H1 (cell line): ENCODE results near the gene CREB1. TPM values are rescaled to one million over a fixed set of nuclear protein-coding genes. Genes with fewer than 3 reads are reported as not detected.

ENCODE experiments used
- CTCF ChIA-PET: fragments of 300-600 bp; sonication (Branson Sonifier 250); formaldehyde crosslinking; loops from one replicate; lab custom pipeline; 2021; ENCODE audit not compliant: partially characterized antibody; lab: Charles Lee
- POLR2A ChIA-PET: fragments of 300-600 bp; sonication (Branson Sonifier 250); formaldehyde crosslinking; loops from one replicate; lab custom pipeline; 2021; ENCODE audit warnings: inconsistent platforms; ENCODE audit not compliant: partially characterized antibody; lab: Charles Lee
- DNase-seq, 2 experiments: peaks; one replicate each; pipeline versions ENCODE4 v3.0.0 to v3.0.0-alpha.2; 2010 to 2022; ENCODE audit warnings: low spot score in 2 of 2, low read depth in 1 of 2, mixed read lengths in 1 of 2
- FAIRE-seq: peaks from 2 replicates; lab custom pipeline; 2011; peaks lifted over from hg19 to GRCh38; lab: Jason Lieb, UNC
- H2AFZ ChIP-seq: 2 replicates; pipeline ENCODE4 v1.8.1; 2012; ENCODE audit warnings: low read length, inconsistent platforms
- H2AK5ac ChIP-seq: 2 replicates; pipeline ENCODE4 v1.6.1; 2013; ENCODE audit warnings: low read depth, low read length
- H2BK120ac ChIP-seq: replicated peaks from 2 replicates; pipeline ENCODE3; 2013; ENCODE audit warnings: low read depth, low read length, inconsistent platforms
- H2BK12ac ChIP-seq: 2 replicates; pipeline ENCODE4 v1.6.1; 2013; ENCODE audit warnings: low read depth, low read length
- H2BK15ac ChIP-seq: 2 replicates; pipeline ENCODE4 v1.6.1; 2013; ENCODE audit warnings: low read length
- H2BK20ac ChIP-seq: 2 replicates; pipeline ENCODE4 v1.6.1; 2013; ENCODE audit warnings: low read length
- H2BK5ac ChIP-seq: 2 replicates; pipeline ENCODE4 v1.6.1; 2013; ENCODE audit warnings: low read depth, low read length
- H3K14ac ChIP-seq: 2 replicates; pipeline ENCODE4 v1.6.1; 2013; ENCODE audit warnings: inconsistent platforms; ENCODE audit not compliant: insufficient read length
- H3K18ac ChIP-seq: 2 replicates; pipeline ENCODE4 v1.6.1; 2013; ENCODE audit warnings: low read length; ENCODE audit errors: extremely low read depth
- H3K23ac ChIP-seq: 2 replicates; pipeline ENCODE4 v1.6.1; 2013; ENCODE audit warnings: inconsistent platforms; ENCODE audit not compliant: insufficient read length
- H3K23me2 ChIP-seq: 2 replicates; pipeline ENCODE4 v1.6.1; 2013; ENCODE audit warnings: low read depth, low read length
- H3K27ac ChIP-seq: 2 replicates; pipeline ENCODE4 v1.6.1; 2011; ENCODE audit warnings: low read depth, low read length, inconsistent platforms
- H3K27me3 ChIP-seq, 4 experiments: replicated peaks in 1 of 4; 1 replicate in 1 of 4; 2 replicates in 3 of 4; pipeline versions ENCODE4 v1.6.1 to v1.8.1; 2011 to 2013; ENCODE audit warnings: low read length in 3 of 4, mild to moderate bottlenecking in 3 of 4, inconsistent platforms in 2 of 4, mixed read lengths in 2 of 4, moderate library complexity in 1 of 4; ENCODE audit not compliant: control insufficient read depth in 3 of 4, insufficient read depth in 3 of 4; ENCODE audit errors: extremely low read depth in 1 of 4
- H3K36me3 ChIP-seq, 4 experiments: 2 replicates each; pipeline versions ENCODE4 v1.6.1 to v1.8.1; 2011 to 2013; ENCODE audit warnings: mild to moderate bottlenecking in 4 of 4, low read length in 3 of 4, moderate library complexity in 2 of 4, control low read depth in 1 of 4, inconsistent platforms in 1 of 4; ENCODE audit not compliant: insufficient read depth in 4 of 4, control insufficient read depth in 2 of 4
- H3K4ac ChIP-seq: replicated peaks from 2 replicates; pipeline ENCODE3; 2013; ENCODE audit warnings: low read length, low read depth, mixed read lengths, inconsistent platforms; ENCODE audit not compliant: insufficient read length
- H3K4me1 ChIP-seq, 4 experiments: replicated peaks in 1 of 4; 1 replicate in 1 of 4; 2 replicates in 3 of 4; pipeline versions ENCODE4 v1.6.1 to v1.8.1; 2011 to 2013; ENCODE audit warnings: low read length in 3 of 4, inconsistent platforms in 2 of 4, mixed read lengths in 1 of 4; ENCODE audit not compliant: insufficient read depth in 4 of 4, control insufficient read depth in 3 of 4
- H3K4me2 ChIP-seq, 2 experiments: 2 replicates each; pipeline versions ENCODE4 v1.6.1 to v1.8.1; 2011 to 2013; ENCODE audit warnings: low read depth in 2 of 2, low read length in 2 of 2, control low read depth in 1 of 2, inconsistent platforms in 1 of 2, mild to moderate bottlenecking in 1 of 2; ENCODE audit not compliant: insufficient read depth in 1 of 2
- H3K4me3 ChIP-seq, 4 experiments: fragments of 200-600, 300-600 bp in 1 of 4; sonication (generic), shearing (Covaris generic), sonication (Bioruptor Twin) in 1 of 4; 2 replicates each; pipeline versions ENCODE4 v1.5.1 to v1.8.1; 2011 to 2016; ENCODE audit warnings: low read length in 4 of 4, low read depth in 3 of 4, control low read depth in 2 of 4, inconsistent platforms in 2 of 4, mild to moderate bottlenecking in 2 of 4, mixed read lengths in 1 of 4, moderate library complexity in 1 of 4; ENCODE audit not compliant: insufficient read depth in 2 of 4; ENCODE audit errors: extremely low read depth in 1 of 4
- H3K56ac ChIP-seq: replicated peaks from 2 replicates; pipeline ENCODE3; 2013; ENCODE audit warnings: low read depth, mild to moderate bottlenecking, mixed read lengths, low read length, inconsistent platforms; ENCODE audit not compliant: insufficient read length
- H3K79me1 ChIP-seq: 2 replicates; pipeline ENCODE4 v1.6.1; 2013; ENCODE audit warnings: low read depth, low read length, control low read depth
- H3K79me2 ChIP-seq, 2 experiments: 2 replicates each; pipeline versions ENCODE4 v1.6.1 to v1.8.1; 2012 to 2013; ENCODE audit warnings: low read length in 2 of 2, mild to moderate bottlenecking in 2 of 2, inconsistent platforms in 1 of 2; ENCODE audit not compliant: insufficient read depth in 2 of 2, control insufficient read depth in 1 of 2
- H3K9ac ChIP-seq, 4 experiments: replicated peaks in 1 of 4; 1 replicate in 1 of 4; 2 replicates in 3 of 4; pipeline versions ENCODE4 v1.6.1 to v1.8.1; 2011 to 2013; ENCODE audit warnings: low read depth in 3 of 4, low read length in 3 of 4, control low read depth in 2 of 4, mild to moderate bottlenecking in 2 of 4, moderate library complexity in 2 of 4, inconsistent platforms in 1 of 4; ENCODE audit errors: extremely low read depth in 1 of 4
- H3K9me3 ChIP-seq, 2 experiments: 2 replicates each; pipeline versions ENCODE4 v1.6.1 to v1.8.1; 2012 to 2013; ENCODE audit warnings: mild to moderate bottlenecking in 2 of 2, moderate library complexity in 2 of 2, control low read depth in 1 of 2, inconsistent platforms in 1 of 2, low read depth in 1 of 2, low read length in 1 of 2, mixed read lengths in 1 of 2; ENCODE audit not compliant: insufficient read depth in 2 of 2
- H4K20me1 ChIP-seq, 2 experiments: replicated peaks in 1 of 2; 2 replicates each; pipeline versions ENCODE3 to v1.8.1; 2011 to 2013; ENCODE audit warnings: inconsistent platforms in 2 of 2, low read length in 2 of 2, mild to moderate bottlenecking in 1 of 2; ENCODE audit not compliant: insufficient read depth in 2 of 2, control insufficient read depth in 1 of 2
- H4K5ac ChIP-seq: 2 replicates; pipeline ENCODE4 v1.6.1; 2013; ENCODE audit warnings: low read length, low read depth, mixed read lengths, inconsistent platforms; ENCODE audit not compliant: insufficient read length
- H4K8ac ChIP-seq: 2 replicates; pipeline ENCODE4 v1.8.0; 2013; ENCODE audit warnings: mild to moderate bottlenecking, moderate library complexity, low read length, inconsistent platforms; ENCODE audit not compliant: insufficient read depth; ENCODE audit errors: extremely low read depth
- H4K91ac ChIP-seq: replicated peaks from 2 replicates; pipeline ENCODE3; 2013; ENCODE audit warnings: low read length, mixed read lengths, inconsistent platforms; ENCODE audit not compliant: insufficient read length
- BCL11A ChIP-seq, 2 experiments: IDR thresholded peaks; one replicate each; pipeline ENCODE4 v1.6.1; 2011; ENCODE audit warnings: low read depth in 2 of 2, low read length in 2 of 2, mild to moderate bottlenecking in 2 of 2
- CBX5 ChIP-seq: fragments of 300-800, 300-1000 bp; sonication (generic); IDR thresholded peaks from 2 replicates; pipeline ENCODE4 v1.7.1; 2016; ENCODE audit warnings: antibody characterized with exemption, low read length, low read depth
- CBX8 ChIP-seq: fragments of 300-800, 300-1000 bp; sonication (generic); IDR thresholded peaks from 2 replicates; pipeline ENCODE4 v1.7.1; 2016; ENCODE audit warnings: low read depth, low read length, borderline replicate concordance
- HDAC6 ChIP-seq: IDR thresholded peaks from one replicate; pipeline ENCODE4 v1.7.1; 2012; ENCODE audit warnings: low read depth, mild to moderate bottlenecking, inconsistent platforms, low read length, moderate library complexity
- KDM5A ChIP-seq: fragments of 200-600 bp; IDR thresholded peaks from 2 replicates; pipeline ENCODE4 v1.7.1; 2012; ENCODE audit warnings: mild to moderate bottlenecking, low read length, inconsistent platforms, mixed read lengths
- POLR2A ChIP-seq, 2 experiments: IDR thresholded peaks; 1 replicate in 1 of 2; 2 replicates in 1 of 2; pipeline ENCODE4 v1.6.1; 2011; ENCODE audit warnings: low read depth in 2 of 2, low read length in 2 of 2, mild to moderate bottlenecking in 2 of 2; ENCODE audit errors: control extremely low read depth in 1 of 2
- RAD21 ChIP-seq, 2 experiments: IDR thresholded peaks in 1 of 2; conservative IDR thresholded peaks in 1 of 2; 2 replicates each; pipeline ENCODE4 v1.6.1; 2011; ENCODE audit warnings: low read depth in 2 of 2, low read length in 2 of 2, improper control_type of control experiment in 1 of 2, inconsistent platforms in 1 of 2, mild to moderate bottlenecking in 1 of 2, moderate library complexity in 1 of 2
- RXRA ChIP-seq: IDR thresholded peaks from 2 replicates; pipeline ENCODE4 v1.6.1; 2011; ENCODE audit warnings: low read depth, mild to moderate bottlenecking, low read length, moderate library complexity; ENCODE audit not compliant: insufficient read depth
- TEAD4 ChIP-seq: IDR thresholded peaks from 2 replicates; pipeline ENCODE4 v1.6.1; 2012; ENCODE audit warnings: low read depth, low read length, inconsistent platforms, mixed read lengths
- WGBS, 2 experiments: shearing (Covaris generic) in 1 of 2; methylation state at CpG; one replicate each; pipeline versions ENCODE4 v1.1.6 to v1.1.7; 2013 to 2015; ENCODE audit warnings: low lambda C conversion rate in 2 of 2, mixed read lengths in 2 of 2, inconsistent platforms in 1 of 2, low coverage in 1 of 2, missing lambda C conversion rate in 1 of 2; ENCODE audit not compliant: insufficient replicate concordance in 2 of 2, insufficient coverage in 1 of 2, insufficient read length in 1 of 2; ENCODE audit errors: extremely low coverage in 1 of 2, missing lambda C conversion rate in 1 of 2; 5-methylcytosine and 5-hydroxymethylcytosine counted together
- polyA plus RNA-seq, 7 experiments: library from polyadenylated mRNA; depleted of rRNA in 3 of 7; stranded (reverse) in 5 of 7; unstranded in 2 of 7; fragments of >200 nt in 5 of 7; fragments of 200-250 nt in 2 of 7; gene quantifications; 1 replicate in 5 of 7; 2 replicates in 1 of 7; 4 replicates in 1 of 7; pipeline versions ENCODE4 v1.2.1 to v1.2.3, GENCODE V29; 2011 to 2013; ENCODE audit warnings: missing spikeins in 2 of 7, mixed read lengths in 2 of 7
- total RNA-seq: library from RNA; stranded (reverse); fragmentation: NEBNext Ultra II Directional; extraction: Animal tissue kit (Norgen Biotek cat#: 25700); gene quantifications from 2 replicates; pipeline ENCODE4 v1.2.1, GENCODE V29; 2021
- TF ChIP-seq, protein P1 (sequence below): IDR thresholded peaks from 2 replicates; pipeline ENCODE4 v1.6.1; 2012; ENCODE audit warnings: inconsistent platforms

CREB1 gene
- total and polyA plus RNA-seq, 2 of the 8 experiments (the other 6 are each of a cell fraction or from before 2014, with no cell fraction given): 46.3 to 99.0 TPM

- Histone ChIP-seq H3K4me1 (no peaks in the 10 kb centered on the region), H2BK12ac (no peak overlapping the region), H3K4ac (no peak overlapping the region), H3K79me1 (no peaks in the 10 kb centered on the region), H2BK120ac (no peak overlapping the region), H3K23me2 (no peaks in the 10 kb centered on the region; the same call in 1 of the 2 replicates), H3K56ac (no peak overlapping the region), H4K20me1 (no peaks in the 10 kb centered on the region), H3K27me3 (no peaks in the 10 kb centered on the region), H3K4me3 (no peak overlapping the region), H2AK5ac (no peak overlapping the region), H3K18ac (no peak overlapping the region), H4K91ac (no peak overlapping the region), H2BK15ac (no peak overlapping the region), H3K79me2 (no peaks in the 10 kb centered on the region), H4K5ac (no peak overlapping the region), H3K27ac (no peak overlapping the region), H3K9me3 (no peaks in the 10 kb centered on the region), H3K23ac (no peak overlapping the region), H2AFZ (no peak overlapping the region), H3K4me2 (no peak overlapping the region), H4K8ac (no peak overlapping the region), H3K14ac (no peak overlapping the region), H2BK20ac (no peak overlapping the region), H2BK5ac (no peak overlapping the region), H3K9ac (no peak overlapping the region), H3K36me3 (peaks cover 0 to 10% (median 4%) of the 10 kb centered on the region in 4 experiments; a peak in 3 of 8 replicates)
- CTCF ChIA-PET: no interaction called here
- no peak for FAIRE-seq
- WGBS, 2 experiments: 95% methylated on average over 5 of the region's 5 CpGs; no CpG with 5 or more reads in 1 of the 2 experiments
- TF ChIP-seq HDAC6 (no peak), CBX8 (no peak), KDM5A (no peak), BCL11A (IDR thresholded peaks at IDR 0.05; ENCODE audit: low read depth in 2 of 2, low read length in 2 of 2) (no peak), POLR2A (IDR thresholded peaks at IDR 0.05; ENCODE audit: control extremely low read depth in 1 of 2, low read depth in 2 of 2, low read length in 2 of 2) (no peak), RXRA (no peak), TEAD4 (no peak), CBX5 (no peak), RAD21 (IDR thresholded peaks at IDR 0.05 in 1 of 2, conservative IDR thresholded peaks at IDR 0.05 in 1 of 2; ENCODE audit: low read depth in 2 of 2, low read length in 2 of 2) (no peak)
- TF ChIP-seq, protein P1, sequence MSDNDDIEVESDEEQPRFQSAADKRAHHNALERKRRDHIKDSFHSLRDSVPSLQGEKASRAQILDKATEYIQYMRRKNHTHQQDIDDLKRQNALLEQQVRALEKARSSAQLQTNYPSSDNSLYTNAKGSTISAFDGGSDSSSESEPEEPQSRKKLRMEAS: no peak
- DNase-seq: no peak
- POLR2A ChIA-PET: interaction anchor here (1.1 to 1.7 kb wide), 4 partner anchors 10 to 105 kb away, joined by 3 to 7 read pairs (median 4); no protein-coding TSS in a partner anchor
These were observed 77.1 kb downstream of the CREB1 start for GRCh38 chr2:207606829-207607228.
